ENCODE data around the gene S100A4. TPM values are rescaled to one million over a fixed set of nuclear protein-coding genes. Genes with fewer than 3 reads are reported as not detected.
"Not testable (repeated sequence)": the region's sequence is repeated elsewhere in the genome, so short reads cannot be mapped to it uniquely, and the experiment has no call there.

Gene S100A4
- total RNA-seq, 1 donor from 2014 or later = 69.3 TPM

- DNase-seq (ENCODE audit: low read depth) (no peak), FAIRE-seq (no peak)
- Histone ChIP-seq H3K27me3 (ENCODE audit: insufficient read depth, low read length) (no peaks in the 10 kb centered on the region), H3K9me3 (ENCODE audit: insufficient read depth, low read depth, low read length) (no peaks in the 10 kb centered on the region), H3K27ac (ENCODE audit: low read depth, low read length) (no peak overlapping the region), H3K9ac (ENCODE audit: low read length) (no peak overlapping the region), H3K79me2 (ENCODE audit: insufficient read depth, low read length) (no peaks in the 10 kb centered on the region), H3K36me3 (ENCODE audit: insufficient read depth, low read length) (no peaks in the 10 kb centered on the region), H3K4me2 (ENCODE audit: low read length) (no peak overlapping the region), H2AFZ (ENCODE audit: low read depth, low read length) (no peak overlapping the region), H3K4me1 (ENCODE audit: insufficient read depth, low read length) (peaks cover 7% of the 10 kb centered on the region), H3K4me3 (ENCODE audit: insufficient read depth, low read depth, low read length) (no peak overlapping the region), H4K20me1 (ENCODE audit: insufficient read depth, low read length) (no peaks in the 10 kb centered on the region)
- no peaks in the 10 kb centered on the region for H3K4me1 Mint-ChIP-seq (ENCODE audit: low read depth, unreplicated experiment)
- TF ChIP-seq CTCF (IDR thresholded peaks at IDR 0.05; ENCODE audit: insufficient read depth, low read depth, low read length) = no peak
- TF ChIP-seq EZH2 (IDR thresholded peaks at IDR 0.05; ENCODE audit: insufficient read depth, low read length) = no peak
- H3K36me3 Mint-ChIP-seq (ENCODE audit: low read depth, unreplicated experiment) = no peaks in the 10 kb centered on the region
- no peaks in the 10 kb centered on the region for H3K9me3 Mint-ChIP-seq (ENCODE audit: unreplicated experiment)
- no peak overlapping the region for H3K27ac Mint-ChIP-seq (ENCODE audit: unreplicated experiment)
- H3K27me3 Mint-ChIP-seq (ENCODE audit: low read depth, unreplicated experiment) = no peaks in the 10 kb centered on the region
- H3K4me3 Mint-ChIP-seq (ENCODE audit: unreplicated experiment) = no peak overlapping the region
These were observed 40.7 kb upstream of the S100A4 start for GRCh38 chr1:153586347-153586746.

- no peak for FAIRE-seq
- no peak for DNase-seq (ENCODE audit: low read depth)
- Mint-ChIP-seq H3K36me3 (ENCODE audit: low read depth, unreplicated experiment) (no peaks in the 10 kb centered on the region), H3K4me1 (ENCODE audit: low read depth, unreplicated experiment) (no peaks in the 10 kb centered on the region), H3K27me3 (ENCODE audit: low read depth, unreplicated experiment) (no peaks in the 10 kb centered on the region), H3K27ac (ENCODE audit: unreplicated experiment) (no peak overlapping the region), H3K9me3 (ENCODE audit: unreplicated experiment) (no peaks in the 10 kb centered on the region), H3K4me3 (ENCODE audit: unreplicated experiment) (no peak overlapping the region)
- Histone ChIP-seq H3K4me2 (ENCODE audit: low read length) (no peak overlapping the region), H3K9me3 (ENCODE audit: insufficient read depth, low read depth, low read length) (no peaks in the 10 kb centered on the region), H3K27ac (ENCODE audit: low read depth, low read length) (no peak overlapping the region), H2AFZ (ENCODE audit: low read depth, low read length) (no peak overlapping the region), H4K20me1 (ENCODE audit: insufficient read depth, low read length) (no peaks in the 10 kb centered on the region), H3K27me3 (ENCODE audit: insufficient read depth, low read length) (no peaks in the 10 kb centered on the region), H3K9ac (ENCODE audit: low read length) (no peak overlapping the region), H3K4me1 (ENCODE audit: insufficient read depth, low read length) (peaks cover 7% of the 10 kb centered on the region), H3K4me3 (ENCODE audit: insufficient read depth, low read depth, low read length) (no peak overlapping the region), H3K36me3 (ENCODE audit: insufficient read depth, low read length) (no peaks in the 10 kb centered on the region), H3K79me2 (ENCODE audit: insufficient read depth, low read length) (no peaks in the 10 kb centered on the region)
- no peak for TF ChIP-seq EZH2 (IDR thresholded peaks at IDR 0.05; ENCODE audit: insufficient read depth, low read length)
- no peak for TF ChIP-seq CTCF (IDR thresholded peaks at IDR 0.05; ENCODE audit: insufficient read depth, low read depth, low read length)
These were observed 39.4 kb upstream of the S100A4 start for GRCh38 chr1:153585006-153585405.

GRCh38 chr1:153583976-153584375 is 38.4 kb upstream of the S100A4 start:
- H3K36me3 Mint-ChIP-seq (ENCODE audit: low read depth, unreplicated experiment) = no peaks in the 10 kb centered on the region
- Histone ChIP-seq H3K36me3 (ENCODE audit: insufficient read depth, low read length) (no peaks in the 10 kb centered on the region), H3K79me2 (ENCODE audit: insufficient read depth, low read length) (no peaks in the 10 kb centered on the region), H3K4me3 (ENCODE audit: insufficient read depth, low read depth, low read length) (no peak overlapping the region), H3K9me3 (ENCODE audit: insufficient read depth, low read depth, low read length) (no peaks in the 10 kb centered on the region), H3K4me2 (ENCODE audit: low read length) (no peak overlapping the region), H4K20me1 (ENCODE audit: insufficient read depth, low read length) (no peaks in the 10 kb centered on the region), H2AFZ (ENCODE audit: low read depth, low read length) (no peak overlapping the region), H3K4me1 (ENCODE audit: insufficient read depth, low read length) (peaks cover 7% of the 10 kb centered on the region), H3K9ac (ENCODE audit: low read length) (no peak overlapping the region), H3K27ac (ENCODE audit: low read depth, low read length) (no peak overlapping the region), H3K27me3 (ENCODE audit: insufficient read depth, low read length) (no peaks in the 10 kb centered on the region)
- H3K27ac Mint-ChIP-seq (ENCODE audit: unreplicated experiment) = no peak overlapping the region
- FAIRE-seq (no peak), DNase-seq (ENCODE audit: low read depth) (peak; percentile 41)
- peaks cover 3% of the 10 kb centered on the region for H3K4me1 Mint-ChIP-seq (ENCODE audit: low read depth, unreplicated experiment)
- no peak for TF ChIP-seq CTCF (IDR thresholded peaks at IDR 0.05; ENCODE audit: insufficient read depth, low read depth, low read length)
- TF ChIP-seq EZH2 (IDR thresholded peaks at IDR 0.05; ENCODE audit: insufficient read depth, low read length) = no peak
- no peaks in the 10 kb centered on the region for H3K27me3 Mint-ChIP-seq (ENCODE audit: low read depth, unreplicated experiment)
- H3K4me3 Mint-ChIP-seq (ENCODE audit: unreplicated experiment) = no peak overlapping the region
- no peaks in the 10 kb centered on the region for H3K9me3 Mint-ChIP-seq (ENCODE audit: unreplicated experiment)

- H3K27me3 ChIP-seq (ENCODE audit: insufficient read depth, low read length); H3K27ac ChIP-seq (ENCODE audit: low read depth, low read length); H3K4me1 Mint-ChIP-seq (ENCODE audit: low read depth, unreplicated experiment); H3K36me3 ChIP-seq (ENCODE audit: insufficient read depth, low read length); H3K27me3 Mint-ChIP-seq (ENCODE audit: low read depth, unreplicated experiment); H3K36me3 Mint-ChIP-seq (ENCODE audit: low read depth, unreplicated experiment); H2AFZ ChIP-seq (ENCODE audit: low read depth, low read length); H4K20me1 ChIP-seq (ENCODE audit: insufficient read depth, low read length); H3K27ac Mint-ChIP-seq (ENCODE audit: unreplicated experiment); H3K4me1 ChIP-seq (ENCODE audit: insufficient read depth, low read length); H3K4me3 ChIP-seq (ENCODE audit: insufficient read depth, low read depth, low read length); H3K9me3 Mint-ChIP-seq (ENCODE audit: unreplicated experiment); H3K79me2 ChIP-seq (ENCODE audit: insufficient read depth, low read length); H3K9me3 ChIP-seq (ENCODE audit: insufficient read depth, low read depth, low read length); FAIRE-seq; DNase-seq (ENCODE audit: low read depth); H3K9ac ChIP-seq (ENCODE audit: low read length); H3K4me2 ChIP-seq (ENCODE audit: low read length); H3K4me3 Mint-ChIP-seq (ENCODE audit: unreplicated experiment): not testable (repeated sequence)
These were observed 37.9 kb upstream of the S100A4 start for GRCh38 chr1:153583514-153583913.

Data from astrocyte (in vitro differentiated cells and primary cell).